Tibial nerve (tissue), 4 donors: ENCODE results near the gene BCAS1.

Experiments
- CTCF ChIP-seq, 5 experiments: fragments of 200-600 bp in 3 of 5; fragments of 450-650 bp in 2 of 5; sonication (generic) in 3 of 5; IDR thresholded peaks; one replicate each; pipeline ENCODE4 v1.5.1; 2016 to 2019; ENCODE audit warnings: antibody characterized with exemption in 5 of 5, mild to moderate bottlenecking in 3 of 5, moderate library complexity in 2 of 5
- EP300 ChIP-seq, 2 donors: sonication (generic); formaldehyde crosslinking; IDR thresholded peaks; one replicate each; pipeline ENCODE4 v1.6.1; 2017; ENCODE audit warnings: antibody characterized with exemption in 2 of 2, mild to moderate bottlenecking in 1 of 2
- POLR2A ChIP-seq, 2 donors: fragments of 450-650 bp; IDR thresholded peaks; one replicate each; pipeline ENCODE4 v1.6.1; 2017; ENCODE audit warnings: antibody characterized with exemption in 2 of 2, mild to moderate bottlenecking in 2 of 2, moderate library complexity in 2 of 2

GRCh38 chr20:53916173-53916512 is 154.3 kb downstream of the BCAS1 start:
- no peak for TF ChIP-seq CTCF (IDR thresholded peaks at IDR 0.05)
- no peak for TF ChIP-seq POLR2A (IDR thresholded peaks at IDR 0.05)
- no peak for TF ChIP-seq EP300 (IDR thresholded peaks at IDR 0.05)
